ENCODE data around the gene MRPL51.

The MRPL51 gene

DNA sequence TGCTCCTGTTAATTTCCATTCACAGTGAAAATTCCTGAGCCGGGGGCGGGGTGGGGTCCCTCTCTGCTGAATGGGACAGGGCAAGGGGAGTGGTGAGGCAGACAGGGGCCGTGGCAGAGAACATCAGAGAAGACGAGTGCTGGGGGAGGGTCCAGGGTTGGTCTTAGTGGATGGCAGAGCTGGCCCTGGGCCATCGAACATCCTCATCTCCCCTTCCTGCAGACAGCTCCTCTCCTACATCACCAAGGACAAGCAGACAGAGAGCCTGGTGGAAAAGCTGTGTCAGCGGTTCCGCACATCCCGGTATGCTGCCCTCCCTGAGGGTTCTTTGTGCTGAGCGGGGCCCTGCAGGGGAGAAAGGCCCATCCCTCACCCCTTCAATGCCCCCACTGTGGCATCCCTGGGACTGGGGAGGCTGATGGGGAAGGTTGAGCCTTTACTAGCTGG, 36.3 kb upstream of the MRPL51 start:
- H3K4me3 ChIP-seq (ENCODE audit: low read length), result no peak overlapping the region
- no peak for DNase-seq (ENCODE audit: low read depth)
- TF ChIP-seq, protein P1, sequence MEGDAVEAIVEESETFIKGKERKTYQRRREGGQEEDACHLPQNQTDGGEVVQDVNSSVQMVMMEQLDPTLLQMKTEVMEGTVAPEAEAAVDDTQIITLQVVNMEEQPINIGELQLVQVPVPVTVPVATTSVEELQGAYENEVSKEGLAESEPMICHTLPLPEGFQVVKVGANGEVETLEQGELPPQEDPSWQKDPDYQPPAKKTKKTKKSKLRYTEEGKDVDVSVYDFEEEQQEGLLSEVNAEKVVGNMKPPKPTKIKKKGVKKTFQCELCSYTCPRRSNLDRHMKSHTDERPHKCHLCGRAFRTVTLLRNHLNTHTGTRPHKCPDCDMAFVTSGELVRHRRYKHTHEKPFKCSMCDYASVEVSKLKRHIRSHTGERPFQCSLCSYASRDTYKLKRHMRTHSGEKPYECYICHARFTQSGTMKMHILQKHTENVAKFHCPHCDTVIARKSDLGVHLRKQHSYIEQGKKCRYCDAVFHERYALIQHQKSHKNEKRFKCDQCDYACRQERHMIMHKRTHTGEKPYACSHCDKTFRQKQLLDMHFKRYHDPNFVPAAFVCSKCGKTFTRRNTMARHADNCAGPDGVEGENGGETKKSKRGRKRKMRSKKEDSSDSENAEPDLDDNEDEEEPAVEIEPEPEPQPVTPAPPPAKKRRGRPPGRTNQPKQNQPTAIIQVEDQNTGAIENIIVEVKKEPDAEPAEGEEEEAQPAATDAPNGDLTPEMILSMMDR (conservative IDR thresholded peaks at IDR 0.05; ENCODE audit: low read length), result no peak

DNA sequence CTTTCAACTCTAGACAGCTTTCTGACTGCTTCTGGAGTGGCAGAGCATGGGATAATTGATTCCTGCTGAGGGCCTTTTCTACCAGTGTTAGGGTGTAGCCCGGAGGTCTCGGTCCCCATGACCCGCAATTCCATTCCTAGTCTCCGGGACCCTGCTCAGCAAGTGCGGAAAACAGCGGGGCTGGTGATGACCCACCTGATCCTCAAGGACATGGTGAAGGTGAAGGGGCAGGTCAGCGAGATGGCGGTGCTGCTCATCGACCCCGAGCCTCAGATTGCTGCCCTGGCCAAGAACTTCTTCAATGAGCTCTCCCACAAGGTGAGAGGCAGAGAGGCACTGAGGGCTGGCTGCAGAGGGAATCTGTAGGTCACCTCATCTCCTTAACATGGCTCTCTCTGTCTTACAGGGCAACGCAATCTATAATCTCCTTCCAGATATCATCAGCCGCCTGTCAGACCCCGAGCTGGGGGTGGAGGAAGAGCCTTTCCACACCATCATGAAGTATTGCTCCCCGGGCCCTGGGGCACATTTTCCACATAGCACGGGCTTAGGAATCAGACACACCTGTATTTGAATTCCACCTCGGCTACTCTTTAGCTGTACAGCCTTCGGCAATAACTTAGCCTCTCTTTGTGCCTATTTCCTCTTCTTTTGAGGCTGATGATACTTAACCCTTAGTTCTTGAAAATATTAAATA, 35.6 kb upstream of the MRPL51 start:
- H3K4me3 ChIP-seq (ENCODE audit: low read length), result no peak overlapping the region
- TF ChIP-seq, protein P1 (conservative IDR thresholded peaks at IDR 0.05; ENCODE audit: low read length), result no peak
- no peak for DNase-seq (ENCODE audit: low read depth)

DNA sequence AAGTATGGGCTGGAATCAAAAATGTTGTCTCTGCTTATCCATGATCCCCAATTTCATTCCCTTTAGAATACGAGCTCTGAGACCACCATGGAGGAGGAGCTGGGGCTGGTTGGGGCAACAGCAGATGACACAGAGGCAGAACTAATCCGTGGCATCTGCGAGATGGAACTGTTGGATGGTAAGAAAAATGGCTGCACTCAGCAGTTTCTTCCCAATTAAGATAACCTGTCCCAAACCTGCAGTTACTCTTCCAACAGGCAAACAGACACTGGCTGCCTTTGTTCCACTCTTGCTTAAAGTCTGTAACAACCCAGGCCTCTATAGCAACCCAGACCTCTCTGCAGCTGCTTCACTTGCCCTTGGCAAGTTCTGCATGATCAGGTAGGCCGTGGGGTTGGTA, 34.6 kb upstream of the MRPL51 start:
- DNase-seq (ENCODE audit: low read depth), result no peak
- no peak overlapping the region for H3K4me3 ChIP-seq (ENCODE audit: low read length)
- TF ChIP-seq, protein P1 (conservative IDR thresholded peaks at IDR 0.05; ENCODE audit: low read length), result no peak

DNA sequence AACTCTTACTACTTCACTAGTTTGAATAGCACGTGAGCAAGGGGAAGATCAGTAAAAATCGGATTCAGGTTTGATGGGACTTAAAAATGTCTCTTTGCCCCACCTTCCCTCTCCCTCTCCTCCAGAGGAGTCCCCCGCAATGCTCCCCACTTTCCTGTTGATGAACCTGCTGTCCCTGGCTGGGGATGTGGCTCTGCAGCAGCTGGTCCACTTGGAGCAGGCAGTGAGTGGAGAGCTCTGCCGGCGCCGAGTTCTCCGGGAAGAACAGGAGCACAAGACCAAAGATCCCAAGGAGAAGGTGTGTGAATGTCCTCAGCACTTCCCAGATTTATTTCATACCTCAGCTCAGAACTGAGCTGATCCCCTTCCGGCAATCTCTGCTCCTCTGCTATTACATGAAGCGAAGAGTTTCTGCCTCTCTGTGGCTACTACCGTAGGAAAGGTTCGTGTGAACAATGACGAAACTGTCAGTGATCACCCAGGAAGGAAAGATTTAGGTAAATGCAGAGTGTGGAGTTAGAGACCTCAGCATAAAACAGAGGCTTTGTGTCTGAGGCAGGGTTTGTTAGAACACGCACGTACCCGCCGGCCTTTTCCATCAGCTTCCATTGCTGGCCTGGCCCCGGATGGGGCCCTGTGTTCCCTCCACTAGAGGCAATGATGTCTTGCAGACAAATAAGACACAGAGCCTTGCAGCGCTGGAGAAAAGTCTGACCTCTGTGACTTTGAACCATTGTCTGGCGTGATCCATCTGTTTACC, 33.9 kb upstream of the MRPL51 start:
- H3K4me3 ChIP-seq (ENCODE audit: low read length), result no peak overlapping the region
- TF ChIP-seq, protein P1 (conservative IDR thresholded peaks at IDR 0.05; ENCODE audit: low read length), result no peak
- no peak for DNase-seq (ENCODE audit: low read depth)

DNA sequence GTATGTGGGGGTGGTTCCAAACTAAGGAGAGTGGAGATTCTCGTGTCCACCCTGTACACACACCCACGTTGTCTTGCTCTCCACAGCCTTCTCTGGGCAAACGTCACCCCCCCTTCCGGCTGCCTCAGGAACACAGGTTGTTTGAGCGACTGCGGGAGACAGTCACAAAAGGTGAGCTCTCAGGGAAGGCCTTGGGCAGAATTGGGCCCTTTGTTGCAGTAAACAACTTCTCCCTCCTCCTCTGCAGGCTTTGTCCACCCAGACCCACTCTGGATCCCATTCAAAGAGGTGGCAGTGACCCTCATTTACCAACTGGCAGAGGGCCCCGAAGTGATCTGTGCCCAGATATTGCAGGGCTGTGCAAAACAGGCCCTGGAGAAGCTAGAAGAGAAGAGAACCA, 33.1 kb upstream of the MRPL51 start:
- no peak overlapping the region for H3K4me3 ChIP-seq (ENCODE audit: low read length)
- TF ChIP-seq, protein P1 (conservative IDR thresholded peaks at IDR 0.05; ENCODE audit: low read length), result no peak
- DNase-seq (ENCODE audit: low read depth), result no peak

DNA sequence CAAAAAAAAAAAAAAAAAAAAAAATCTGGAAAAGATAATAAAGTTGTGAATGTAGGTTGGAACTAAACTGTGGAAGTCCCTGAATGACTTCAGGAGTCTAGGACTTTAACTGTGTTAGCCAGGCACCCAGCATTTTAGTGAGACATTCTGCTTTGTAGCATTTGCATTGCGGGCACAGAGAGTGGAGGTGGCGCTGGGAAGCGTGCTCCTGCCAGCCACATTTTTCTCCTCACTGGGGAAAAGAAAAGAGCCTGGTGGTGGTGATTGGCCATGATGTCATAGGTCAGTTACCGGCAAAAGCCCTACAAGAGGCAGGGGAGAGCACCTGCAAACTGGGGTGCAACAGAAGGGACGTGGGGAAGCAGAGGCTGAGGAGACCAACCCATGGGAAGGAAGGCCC, 31.6 kb upstream of the MRPL51 start:
- TF ChIP-seq, protein P1 (conservative IDR thresholded peaks at IDR 0.05; ENCODE audit: low read length), result no peak
- H3K4me3 ChIP-seq (ENCODE audit: low read length), result no peak overlapping the region
- DNase-seq (ENCODE audit: low read depth), result no peak

DNA sequence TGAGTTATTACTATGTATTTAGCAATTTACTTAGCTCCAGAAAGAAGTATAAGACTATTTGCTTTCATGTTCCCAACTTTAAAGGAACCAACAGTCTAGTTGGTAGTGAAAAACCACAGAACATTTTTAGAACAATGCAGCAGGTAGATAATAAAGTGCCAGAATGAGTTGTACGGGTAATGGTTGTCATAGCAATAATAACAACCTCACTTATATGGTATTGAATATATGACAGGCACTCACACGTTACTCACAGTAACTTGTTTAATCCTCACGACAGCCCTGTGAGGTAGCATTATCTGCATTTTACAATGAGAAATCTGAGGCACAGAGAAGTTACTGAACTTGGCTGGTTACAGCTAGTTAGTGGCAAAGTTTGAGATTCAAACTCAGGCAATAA, 30.6 kb upstream of the MRPL51 start:
- DNase-seq (ENCODE audit: low read depth), result no peak
- TF ChIP-seq, protein P1 (conservative IDR thresholded peaks at IDR 0.05; ENCODE audit: low read length), result no peak
- H3K4me3 ChIP-seq (ENCODE audit: low read length), result no peak overlapping the region
